Right lobe of liver (tissue), 4 donors: ENCODE measurements around the gene ATOH8.

Experiments used
- POLR2A ChIP-seq: fragments of 450-650 bp; IDR thresholded peaks from one replicate; pipeline ENCODE4 v1.6.1; 2017; ENCODE audit warnings: antibody characterized with exemption, mild to moderate bottlenecking
- TF ChIP-seq, protein P1 (sequence below), 4 donors: fragments of 200-600 bp in 3 of 4; fragments of 450-650 bp in 1 of 4; IDR thresholded peaks; one replicate each; pipeline versions ENCODE4 v1.5.1 to v1.8.0; 2016 to 2022; ENCODE audit warnings: antibody characterized with exemption in 4 of 4, mild to moderate bottlenecking in 2 of 4
- donor health status: DM: no; HTN: no; CAD: no.
- donor health status: DM: no; HTN: no; CAD: no.
- donor health status: DM: no; HTN: yes; CAD: no.

GRCh38 chr2:85731606-85732005 lies 22.2 kb upstream of the ATOH8 start:
- TF ChIP-seq, protein P1, sequence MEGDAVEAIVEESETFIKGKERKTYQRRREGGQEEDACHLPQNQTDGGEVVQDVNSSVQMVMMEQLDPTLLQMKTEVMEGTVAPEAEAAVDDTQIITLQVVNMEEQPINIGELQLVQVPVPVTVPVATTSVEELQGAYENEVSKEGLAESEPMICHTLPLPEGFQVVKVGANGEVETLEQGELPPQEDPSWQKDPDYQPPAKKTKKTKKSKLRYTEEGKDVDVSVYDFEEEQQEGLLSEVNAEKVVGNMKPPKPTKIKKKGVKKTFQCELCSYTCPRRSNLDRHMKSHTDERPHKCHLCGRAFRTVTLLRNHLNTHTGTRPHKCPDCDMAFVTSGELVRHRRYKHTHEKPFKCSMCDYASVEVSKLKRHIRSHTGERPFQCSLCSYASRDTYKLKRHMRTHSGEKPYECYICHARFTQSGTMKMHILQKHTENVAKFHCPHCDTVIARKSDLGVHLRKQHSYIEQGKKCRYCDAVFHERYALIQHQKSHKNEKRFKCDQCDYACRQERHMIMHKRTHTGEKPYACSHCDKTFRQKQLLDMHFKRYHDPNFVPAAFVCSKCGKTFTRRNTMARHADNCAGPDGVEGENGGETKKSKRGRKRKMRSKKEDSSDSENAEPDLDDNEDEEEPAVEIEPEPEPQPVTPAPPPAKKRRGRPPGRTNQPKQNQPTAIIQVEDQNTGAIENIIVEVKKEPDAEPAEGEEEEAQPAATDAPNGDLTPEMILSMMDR (IDR thresholded peaks at IDR 0.05) = no peak
- no peak for TF ChIP-seq POLR2A
